Activated B cell treated with CpG ODN at 0.5 μM for 24 hours (primary cell): ENCODE measurements around the gene CASKIN1. TPM values are rescaled to one million over a fixed set of nuclear protein-coding genes. Genes with fewer than 3 reads are reported as not detected.

Experiments used
- ATAC-seq: fragments of 200-7000 bp; cut with Tn5 transposase; one replicate; pipeline ENCODE4 v1.10.0; 2021; ENCODE audit warnings: low read depth, mild to moderate bottlenecking, moderate library complexity
- CTCF ChIA-PET: fragments of 350-600 bp; sonication (Branson Sonifier 250); formaldehyde crosslinking; loops from one replicate; lab custom pipeline; 2021; ENCODE audit warnings: antibody characterized with exemption; lab: Charles Lee
- POLR2A ChIA-PET: fragments of 350-600 bp; sonication (Branson Sonifier 250); formaldehyde crosslinking; loops from one replicate; lab custom pipeline; 2021; ENCODE audit warnings: antibody characterized with exemption; lab: Charles Lee
- DNase-seq: peaks from one replicate; pipeline ENCODE4 v3.0.0; 2022
- H3K27ac Mint-ChIP-seq: one replicate; pipeline ENCODE4 v1.8.0; 2020; ENCODE audit warnings: mixed read lengths
- H3K27me3 Mint-ChIP-seq: one replicate; pipeline ENCODE4 v1.8.0; 2021; ENCODE audit warnings: mixed read lengths
- H3K36me3 Mint-ChIP-seq: one replicate; pipeline ENCODE4 v1.8.0; 2021; ENCODE audit warnings: low read depth, mixed read lengths
- H3K4me1 Mint-ChIP-seq: one replicate; pipeline ENCODE4 v1.8.0; 2021; ENCODE audit warnings: mixed read lengths
- H3K4me3 Mint-ChIP-seq: one replicate; pipeline ENCODE4 v1.8.0; 2020; ENCODE audit warnings: mild to moderate bottlenecking, mixed read lengths
- H3K9me3 Mint-ChIP-seq: one replicate; pipeline ENCODE4 v1.8.0; 2020; ENCODE audit warnings: mixed read lengths
- intact Hi-C: fragments of 100-400 bp; cut with micrococcal nuclease; formaldehyde crosslinking; loops from one replicate; pipeline ENCODE4 v1.15.1; 2024
- total RNA-seq: library from RNA; stranded (reverse); gene quantifications from 2 replicates; pipeline ENCODE4 v1.2.3, GENCODE V29; 2022
- TF ChIP-seq, protein P1 (sequence below): fragments of 200-600 bp; IDR thresholded peaks from one replicate; pipeline ENCODE4 v1.8.0; 2022; ENCODE audit warnings: antibody characterized with exemption, mild to moderate bottlenecking

CASKIN1 gene
- total RNA-seq, 1 donor from 2014 or later: not detected

GRCh38 chr16:2149630-2150417 lies 46.6 kb downstream of the CASKIN1 start:
- Mint-ChIP-seq H3K36me3 (peaks cover 36% of the 10 kb centered on the region), H3K4me3 (peak overlapping the region; percentile 19), H3K27ac (peak overlapping the region; percentile 12), H3K4me1 (peaks cover 47% of the 10 kb centered on the region), H3K9me3 (no peaks in the 10 kb centered on the region), H3K27me3 (no peaks in the 10 kb centered on the region)
- DNase-seq: no peak
- ChIA-PET POLR2A (interaction anchor here (0.7 to 4.5 kb wide), 2 partner anchors 185 to 350 kb away, joined by 10 to 19 read pairs; partner anchors contain the start of gene RPS2), CTCF (no interaction called here)
- no peak for ATAC-seq
- intact Hi-C loops: no loop called here
- TF ChIP-seq, protein P1, sequence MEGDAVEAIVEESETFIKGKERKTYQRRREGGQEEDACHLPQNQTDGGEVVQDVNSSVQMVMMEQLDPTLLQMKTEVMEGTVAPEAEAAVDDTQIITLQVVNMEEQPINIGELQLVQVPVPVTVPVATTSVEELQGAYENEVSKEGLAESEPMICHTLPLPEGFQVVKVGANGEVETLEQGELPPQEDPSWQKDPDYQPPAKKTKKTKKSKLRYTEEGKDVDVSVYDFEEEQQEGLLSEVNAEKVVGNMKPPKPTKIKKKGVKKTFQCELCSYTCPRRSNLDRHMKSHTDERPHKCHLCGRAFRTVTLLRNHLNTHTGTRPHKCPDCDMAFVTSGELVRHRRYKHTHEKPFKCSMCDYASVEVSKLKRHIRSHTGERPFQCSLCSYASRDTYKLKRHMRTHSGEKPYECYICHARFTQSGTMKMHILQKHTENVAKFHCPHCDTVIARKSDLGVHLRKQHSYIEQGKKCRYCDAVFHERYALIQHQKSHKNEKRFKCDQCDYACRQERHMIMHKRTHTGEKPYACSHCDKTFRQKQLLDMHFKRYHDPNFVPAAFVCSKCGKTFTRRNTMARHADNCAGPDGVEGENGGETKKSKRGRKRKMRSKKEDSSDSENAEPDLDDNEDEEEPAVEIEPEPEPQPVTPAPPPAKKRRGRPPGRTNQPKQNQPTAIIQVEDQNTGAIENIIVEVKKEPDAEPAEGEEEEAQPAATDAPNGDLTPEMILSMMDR: no peak

GRCh38 chr16:2148714-2149629 lies 47.4 kb downstream of the CASKIN1 start:
- peak overlapping the region; percentile 41 for H3K4me3 Mint-ChIP-seq
- TF ChIP-seq, protein P1: no peak
- CTCF ChIA-PET: no interaction called here
- POLR2A ChIA-PET: interaction anchor here (0.8 to 4.5 kb wide), 4 partner anchors 9 to 184 kb away, joined by 6 to 19 read pairs (median 8); partner anchors contain the start of gene RPS2
- H3K27me3 Mint-ChIP-seq: no peaks in the 10 kb centered on the region
- intact Hi-C loops: no loop called here
- H3K4me1 Mint-ChIP-seq: peaks cover 38% of the 10 kb centered on the region
- no peak overlapping the region for H3K27ac Mint-ChIP-seq
- no peaks in the 10 kb centered on the region for H3K9me3 Mint-ChIP-seq
- ATAC-seq (peak; percentile 13), DNase-seq (no peak)
- H3K36me3 Mint-ChIP-seq: peaks cover 27% of the 10 kb centered on the region

DNA sequence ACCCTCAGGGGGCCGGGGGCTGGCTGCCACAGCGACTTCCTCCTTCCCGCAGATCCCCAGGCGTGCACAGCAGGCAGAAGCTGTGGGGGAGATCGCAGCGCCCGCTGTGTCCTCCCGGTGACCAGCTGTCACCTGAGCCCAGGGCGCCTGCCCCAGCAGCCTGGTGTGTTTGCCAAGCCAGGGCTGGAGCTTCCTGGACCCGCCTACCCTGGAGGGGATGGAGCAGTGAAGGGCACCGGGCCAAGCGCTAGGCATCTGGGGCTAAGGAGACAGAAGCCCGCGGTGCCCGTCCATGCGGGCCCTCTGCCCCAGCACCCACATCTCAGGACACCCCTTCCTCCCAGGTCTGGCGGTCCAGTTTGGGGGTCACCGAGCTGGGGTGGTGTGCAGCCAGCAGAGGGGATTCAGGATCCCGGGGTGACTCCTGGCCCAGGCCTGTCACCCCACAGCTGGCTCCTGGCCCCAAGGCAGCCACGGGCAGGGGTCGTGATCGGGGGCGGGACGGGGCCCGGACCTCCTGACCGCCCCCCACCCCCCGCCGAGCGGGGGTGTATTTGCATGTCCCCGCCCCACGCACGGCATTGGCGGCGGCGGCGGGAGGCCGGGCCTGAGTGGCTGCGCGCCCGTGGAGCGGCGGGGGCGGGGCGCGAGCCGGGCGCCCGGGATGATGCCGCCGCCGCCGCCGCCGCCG lies 48.3 kb downstream of the CASKIN1 start, which contains the start of gene RAB26:
Gene RAB26 (plus strand): TSS at position 645 of the 691 bp plus-strand sequence. CDS start 159 bp downstream, outside the sequence.
- DNase-seq: peak; percentile 66
- Mint-ChIP-seq H3K27ac (no peak within 1 kb of the TSS), H3K4me1 (peaks cover 30% of the 10 kb centered on the region), H3K27me3 (no peaks in the 10 kb centered on the region), H3K4me3 (peak within 1 kb of the TSS; percentile 41), H3K36me3 (peaks cover 20% of the 10 kb centered on the region), H3K9me3 (no peaks in the 10 kb centered on the region)
- peak; percentile 79 for ATAC-seq
- intact Hi-C loops: no loop called here
- ChIA-PET POLR2A (interaction anchor here (0.7 to 5.2 kb wide), 6 partner anchors 7 to 183 kb away, joined by 3 to 46 read pairs (median 6); partner anchors contain the start of genes RPS2, TBL3 and TRAF7), CTCF (no interaction called here)
- TF ChIP-seq, protein P1: no peak

DNA sequence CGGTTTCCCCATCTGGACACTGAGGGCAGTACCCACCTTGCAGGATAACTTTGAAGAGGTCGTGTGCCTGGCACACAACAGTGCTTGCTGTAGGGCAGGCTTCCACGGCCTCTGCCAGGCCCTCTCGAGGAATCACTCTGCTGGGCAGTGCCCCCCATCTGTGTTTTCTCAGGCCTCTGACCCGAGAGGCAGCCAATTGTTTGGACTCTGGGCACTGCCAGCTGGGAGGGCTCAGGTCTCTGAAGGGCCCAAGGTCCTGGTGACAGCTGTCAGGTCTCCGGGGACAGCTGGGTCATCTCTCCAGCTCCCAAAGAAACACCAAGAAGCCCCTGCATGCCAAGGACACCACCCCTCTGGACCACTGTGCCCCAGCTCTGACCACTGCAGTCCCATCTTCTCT lies 49.0 kb downstream of the CASKIN1 start:
- ATAC-seq (no peak), DNase-seq (no peak)
- CTCF ChIA-PET: no interaction called here
- Mint-ChIP-seq H3K27ac (no peak overlapping the region), H3K36me3 (peaks cover 14% of the 10 kb centered on the region), H3K4me3 (no peak overlapping the region), H3K4me1 (peaks cover 27% of the 10 kb centered on the region), H3K27me3 (no peaks in the 10 kb centered on the region), H3K9me3 (no peaks in the 10 kb centered on the region)
- intact Hi-C loops: no loop called here
- TF ChIP-seq, protein P1: no peak
- POLR2A ChIA-PET: interaction anchor here (0.9 to 5.2 kb wide), 7 partner anchors 8 to 182 kb away, joined by 3 to 46 read pairs (median 6); partner anchors contain the start of genes PKD1, RPS2, TBL3 and TRAF7
